ENCODE data around the gene MAFG. TPM values are rescaled to one million over a fixed set of nuclear protein-coding genes. Genes with fewer than 3 reads are reported as not detected.

Gene MAFG
- total RNA-seq, 1 experiment from 2014 or later = 31.4 TPM

GRCh38 chr17:81939881-81940385 is 12.4 kb upstream of the MAFG start:
- H4K91ac ChIP-seq (ENCODE audit: insufficient read length, low read depth, low read length) = no peak overlapping the region
- no peak overlapping the region for H2BK15ac ChIP-seq (ENCODE audit: low read depth, low read length)
- H3K27me3 ChIP-seq (ENCODE audit: insufficient read depth, low read length) = no peaks in the 10 kb centered on the region
- H2BK5ac ChIP-seq (ENCODE audit: insufficient read length, low read length) = no peak overlapping the region
- no peak overlapping the region for H4K8ac ChIP-seq (replicated peaks; ENCODE audit: insufficient read length, low read depth, low read length)
- H3K4ac ChIP-seq (ENCODE audit: low read depth, low read length) = no peak overlapping the region
- no peak overlapping the region for H3K9ac ChIP-seq (ENCODE audit: extremely low read depth, insufficient read length, low read length)
- DNase-seq = no peak
- Mint-ChIP-seq H3K27ac (no peak overlapping the region), H3K4me1 (peaks cover 9 to 30% of the 10 kb centered on the region in 2 experiments), H3K36me3 (ENCODE audit: insufficient read depth in 1 of 3, low read depth in 3 of 3) (peaks cover 2 to 14% (median 4%) of the 10 kb centered on the region in 3 experiments; a peak in 6 of 7 replicates), H3K9me3 (no peaks in the 10 kb centered on the region), H3K27me3 (ENCODE audit: low read depth) (peaks cover 61% of the 10 kb centered on the region), H3K4me3 (no peak overlapping the region)
- H2BK20ac ChIP-seq (ENCODE audit: low read depth, low read length, poor library complexity, severe bottlenecking) = no peak overlapping the region
- no peak overlapping the region for H2BK120ac ChIP-seq (ENCODE audit: low read depth, low read length, poor library complexity, severe bottlenecking)
- H3K79me2 ChIP-seq (ENCODE audit: insufficient read depth, low read length) = peaks cover 2% of the 10 kb centered on the region; the same call in 1 of the 2 replicates
- no peak for TF ChIP-seq CTCF (conservative IDR thresholded peaks at IDR 0.05)
- no peak overlapping the region for H3K23ac ChIP-seq (ENCODE audit: insufficient read length, low read depth, low read length)
- no peak overlapping the region for H2BK12ac ChIP-seq (ENCODE audit: insufficient read length, low read depth, low read length)
- no peak overlapping the region for H3K56ac ChIP-seq (ENCODE audit: insufficient read length, low read depth, low read length)
- no peaks in the 10 kb centered on the region for H3K9me3 ChIP-seq (ENCODE audit: control insufficient read depth, low read depth, low read length)
- no peak overlapping the region for H2AK5ac ChIP-seq (ENCODE audit: insufficient read length, low read length)
- no peak overlapping the region for H3T11ph ChIP-seq (ENCODE audit: low read length)
- H3K4me2 ChIP-seq (ENCODE audit: insufficient read depth, insufficient read length, low read length) = no peak overlapping the region
- no CpG with 5 or more reads among the region's 21 CpGs for WGBS (ENCODE audit: extremely low coverage, insufficient read length, low lambda C conversion rate)
- H3K79me1 ChIP-seq (ENCODE audit: insufficient read depth, low read depth, low read length, poor library complexity, severe bottlenecking) = peaks cover 3% of the 10 kb centered on the region
- no peak overlapping the region for H2AFZ ChIP-seq (ENCODE audit: low read length)
- H3K4me1 ChIP-seq (ENCODE audit: insufficient read depth, low read length) = no peaks in the 10 kb centered on the region; the same call in 1 of the 2 replicates
- H4K5ac ChIP-seq (ENCODE audit: insufficient read length, low read depth, low read length) = no peak overlapping the region
- H4K20me1 ChIP-seq (ENCODE audit: control insufficient read depth, insufficient read depth, insufficient read length) = no peaks in the 10 kb centered on the region
- peaks cover 4% of the 10 kb centered on the region for H3K23me2 ChIP-seq (ENCODE audit: insufficient read length, low read depth, low read length, poor library complexity, severe bottlenecking)
- H3K14ac ChIP-seq (ENCODE audit: insufficient read depth, low read length) = no peak overlapping the region
- H3K18ac ChIP-seq (ENCODE audit: insufficient read length, low read depth, low read length) = no peak overlapping the region
- H3K27ac ChIP-seq (ENCODE audit: insufficient read length, low read depth, low read length) = no peak overlapping the region

Data from H9 (cell line).